HG02884 (cell line): ENCODE measurements around the gene PABPN1L.

Experiments
- ATAC-seq: cut with Tn5 transposase; IDR thresholded peaks from one replicate; pipeline ENCODE4 v1.9.1; 2021; ENCODE audit warnings: mild to moderate bottlenecking, moderate library complexity; ENCODE audit not compliant: unreplicated experiment

The PABPN1L gene

GRCh38 chr16:88866151-88866920 lies at the start of gene PABPN1L:
TSS of gene PABPN1L (minus strand) at chr16:88866660. CDS start at chr16:88866606, 54 bp downstream.
- no peak for ATAC-seq

- ATAC-seq, result no peak
These were observed 49.3 kb upstream of the PABPN1L start for GRCh38 chr16:88915639-88916327.

- ATAC-seq, result no peak
These were observed 48.4 kb upstream of the PABPN1L start for GRCh38 chr16:88914750-88915368.

GRCh38 chr16:88913870-88914269 lies 47.4 kb upstream of the PABPN1L start:
- no peak for ATAC-seq

- no peak for ATAC-seq
These were observed 46.6 kb upstream of the PABPN1L start for GRCh38 chr16:88913001-88913612.

GRCh38 chr16:88912556-88912955 lies 46.1 kb upstream of the PABPN1L start:
- no peak for ATAC-seq

- ATAC-seq, result no peak
These were observed 45.5 kb upstream of the PABPN1L start for GRCh38 chr16:88911946-88912310.

GRCh38 chr16:88911136-88911945 lies 44.9 kb upstream of the PABPN1L start:
- ATAC-seq, result no peak

GRCh38 chr16:88910284-88911135 lies 44.0 kb upstream of the PABPN1L start:
- ATAC-seq, result no peak

- no peak for ATAC-seq
These were observed 43.2 kb upstream of the PABPN1L start for GRCh38 chr16:88909431-88910210.

- no peak for ATAC-seq
These were observed 41.8 kb upstream of the PABPN1L start for GRCh38 chr16:88908307-88908706.

GRCh38 chr16:88907768-88908167 lies 41.3 kb upstream of the PABPN1L start:
- no peak for ATAC-seq

- ATAC-seq, result no peak
These were observed 40.2 kb upstream of the PABPN1L start for GRCh38 chr16:88906535-88907105.

GRCh38 chr16:88906020-88906419 lies 39.6 kb upstream of the PABPN1L start:
- ATAC-seq, result no peak

GRCh38 chr16:88905563-88905962 lies 39.1 kb upstream of the PABPN1L start:
- no peak for ATAC-seq

GRCh38 chr16:88904676-88905365 lies 38.4 kb upstream of the PABPN1L start:
- no peak for ATAC-seq

- ATAC-seq, result no peak
These were observed 36.8 kb upstream of the PABPN1L start for GRCh38 chr16:88903267-88903666.

- no peak for ATAC-seq
These were observed 36.3 kb upstream of the PABPN1L start for GRCh38 chr16:88902744-88903143.
